Measurements from ENCODE around the gene TRIM2.

DNA sequence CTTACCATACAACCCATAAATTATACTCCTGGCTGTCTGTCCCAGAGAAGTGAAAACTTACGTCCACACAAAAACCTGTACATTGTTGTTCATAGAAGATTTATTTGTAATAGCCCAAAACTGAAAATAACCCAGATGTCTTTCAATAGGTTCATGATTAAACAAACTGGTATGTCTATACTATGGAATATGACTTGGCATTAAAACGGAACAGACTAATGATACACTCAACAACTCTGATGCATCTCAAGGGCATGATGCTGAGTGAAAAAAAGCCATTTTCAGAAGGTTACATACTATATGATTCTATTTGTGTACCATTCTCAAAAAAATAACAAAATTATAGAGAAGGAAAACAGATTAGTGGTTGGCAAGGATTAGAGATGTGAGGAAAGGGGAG is 128.7 kb downstream of the TRIM2 start:
- TF ChIP-seq POLR2AphosphoS5 (IDR thresholded peaks at IDR 0.05; ENCODE audit: low read depth, low read length) (no peak), EZH2 (IDR thresholded peaks at IDR 0.05) (no peak), CEBPB (IDR thresholded peaks at IDR 0.05; ENCODE audit: low read depth) (no peak), MAX (IDR thresholded peaks at IDR 0.05) (no peak), EZH2phosphoT487 (IDR thresholded peaks at IDR 0.05; ENCODE audit: borderline replicate concordance) (no peak), SIN3A (IDR thresholded peaks at IDR 0.05; ENCODE audit: low read depth) (no peak), POLR2A (IDR thresholded peaks at IDR 0.05; ENCODE audit: borderline replicate concordance, extremely low read depth, insufficient read depth, insufficient read length) (no peak), FOSL1 (IDR thresholded peaks at IDR 0.05; ENCODE audit: low read depth) (no peak)
- TF ChIP-seq, protein P1, sequence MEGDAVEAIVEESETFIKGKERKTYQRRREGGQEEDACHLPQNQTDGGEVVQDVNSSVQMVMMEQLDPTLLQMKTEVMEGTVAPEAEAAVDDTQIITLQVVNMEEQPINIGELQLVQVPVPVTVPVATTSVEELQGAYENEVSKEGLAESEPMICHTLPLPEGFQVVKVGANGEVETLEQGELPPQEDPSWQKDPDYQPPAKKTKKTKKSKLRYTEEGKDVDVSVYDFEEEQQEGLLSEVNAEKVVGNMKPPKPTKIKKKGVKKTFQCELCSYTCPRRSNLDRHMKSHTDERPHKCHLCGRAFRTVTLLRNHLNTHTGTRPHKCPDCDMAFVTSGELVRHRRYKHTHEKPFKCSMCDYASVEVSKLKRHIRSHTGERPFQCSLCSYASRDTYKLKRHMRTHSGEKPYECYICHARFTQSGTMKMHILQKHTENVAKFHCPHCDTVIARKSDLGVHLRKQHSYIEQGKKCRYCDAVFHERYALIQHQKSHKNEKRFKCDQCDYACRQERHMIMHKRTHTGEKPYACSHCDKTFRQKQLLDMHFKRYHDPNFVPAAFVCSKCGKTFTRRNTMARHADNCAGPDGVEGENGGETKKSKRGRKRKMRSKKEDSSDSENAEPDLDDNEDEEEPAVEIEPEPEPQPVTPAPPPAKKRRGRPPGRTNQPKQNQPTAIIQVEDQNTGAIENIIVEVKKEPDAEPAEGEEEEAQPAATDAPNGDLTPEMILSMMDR (IDR thresholded peaks at IDR 0.05 in 2 of 3, conservative IDR thresholded peaks at IDR 0.05 in 1 of 3; ENCODE audit: borderline replicate concordance in 1 of 3, insufficient read depth in 1 of 3, low read depth in 2 of 3, low read length in 2 of 3): no peak
- TF ChIP-seq, protein P2, sequence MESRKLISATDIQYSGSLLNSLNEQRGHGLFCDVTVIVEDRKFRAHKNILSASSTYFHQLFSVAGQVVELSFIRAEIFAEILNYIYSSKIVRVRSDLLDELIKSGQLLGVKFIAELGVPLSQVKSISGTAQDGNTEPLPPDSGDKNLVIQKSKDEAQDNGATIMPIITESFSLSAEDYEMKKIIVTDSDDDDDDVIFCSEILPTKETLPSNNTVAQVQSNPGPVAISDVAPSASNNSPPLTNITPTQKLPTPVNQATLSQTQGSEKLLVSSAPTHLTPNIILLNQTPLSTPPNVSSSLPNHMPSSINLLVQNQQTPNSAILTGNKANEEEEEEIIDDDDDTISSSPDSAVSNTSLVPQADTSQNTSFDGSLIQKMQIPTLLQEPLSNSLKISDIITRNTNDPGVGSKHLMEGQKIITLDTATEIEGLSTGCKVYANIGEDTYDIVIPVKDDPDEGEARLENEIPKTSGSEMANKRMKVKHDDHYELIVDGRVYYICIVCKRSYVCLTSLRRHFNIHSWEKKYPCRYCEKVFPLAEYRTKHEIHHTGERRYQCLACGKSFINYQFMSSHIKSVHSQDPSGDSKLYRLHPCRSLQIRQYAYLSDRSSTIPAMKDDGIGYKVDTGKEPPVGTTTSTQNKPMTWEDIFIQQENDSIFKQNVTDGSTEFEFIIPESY (IDR thresholded peaks at IDR 0.05; ENCODE audit: extremely low read depth, insufficient replicate concordance, low read length): no peak

Data from HCT116 (cell line).